ENCODE results near the gene PAQR9. TPM values are rescaled to one million over a fixed set of nuclear protein-coding genes. Genes with fewer than 3 reads are reported as not detected.

Gene PAQR9
- polyA plus RNA-seq, 1 of the 3 experiments (the other 2 are of a cell fraction) = 0.16 TPM

- TF ChIP-seq ZBTB33 (IDR thresholded peaks at IDR 0.05; ENCODE audit: borderline replicate concordance, low read depth) (no peak), MAX (IDR thresholded peaks at IDR 0.05; ENCODE audit: low read depth) (no peak)
These were observed 35.0 kb upstream of the PAQR9 start (continued) for GRCh38 chr3:142998439-142998838.

- ChIA-PET POLR2A (no interaction called here), CTCF (interaction anchor here (0.8 to 1.2 kb wide), 2 partner anchors 19 to 168 kb away, joined by 3 to 7 read pairs; no protein-coding TSS in a partner anchor)
- no peak overlapping the region for H3K4me3 ChIP-seq (ENCODE audit: low read depth in 2 of 2, low read length in 1 of 2)
- H4K20me1 ChIP-seq (ENCODE audit: insufficient read depth) = no peaks in the 10 kb centered on the region
- WGBS (ENCODE audit: low lambda C conversion rate) = 41% methylated on average over 2 of the region's 2 CpGs
- H3K79me2 ChIP-seq (ENCODE audit: insufficient read depth) = peaks cover 25% of the 10 kb centered on the region
- no peak overlapping the region for H3K27ac ChIP-seq (ENCODE audit: low read depth in 2 of 2, low read length in 1 of 2)
- no peak overlapping the region for H3K4me2 ChIP-seq
- no peaks in the 10 kb centered on the region for H3K9me2 ChIP-seq
- no peak overlapping the region for H3K9ac ChIP-seq
- DNase-seq = no peak
- H3K9me3 ChIP-seq = no peaks in the 10 kb centered on the region
- no peaks in the 10 kb centered on the region for H3K27me3 ChIP-seq (ENCODE audit: insufficient read depth)
- H3F3A ChIP-seq (replicated peaks; ENCODE audit: insufficient read depth) = peaks cover 15% of the 10 kb centered on the region
- peaks cover 9 to 11% of the 10 kb centered on the region in 2 experiments; a peak in 2 of 4 replicates for H3K4me1 ChIP-seq (ENCODE audit: control insufficient read depth in 1 of 2, insufficient read depth in 2 of 2, low read depth in 1 of 2, low read length in 1 of 2)
- no peak for TF ChIP-seq GABPA (IDR thresholded peaks at IDR 0.05; ENCODE audit: low read depth)
- TF ChIP-seq RFX5 (IDR thresholded peaks at IDR 0.05; ENCODE audit: low read length) = no peak
- no peak for TF ChIP-seq MXI1 (IDR thresholded peaks at IDR 0.05; ENCODE audit: low read depth, low read length)
- TF ChIP-seq RAD21 (IDR thresholded peaks at IDR 0.05; ENCODE audit: low read length) = no peak
- no peak for TF ChIP-seq NRF1 (IDR thresholded peaks at IDR 0.05; ENCODE audit: low read depth, low read length)
- TF ChIP-seq, protein P1, sequence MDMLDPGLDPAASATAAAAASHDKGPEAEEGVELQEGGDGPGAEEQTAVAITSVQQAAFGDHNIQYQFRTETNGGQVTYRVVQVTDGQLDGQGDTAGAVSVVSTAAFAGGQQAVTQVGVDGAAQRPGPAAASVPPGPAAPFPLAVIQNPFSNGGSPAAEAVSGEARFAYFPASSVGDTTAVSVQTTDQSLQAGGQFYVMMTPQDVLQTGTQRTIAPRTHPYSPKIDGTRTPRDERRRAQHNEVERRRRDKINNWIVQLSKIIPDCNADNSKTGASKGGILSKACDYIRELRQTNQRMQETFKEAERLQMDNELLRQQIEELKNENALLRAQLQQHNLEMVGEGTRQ (IDR thresholded peaks at IDR 0.05; ENCODE audit: borderline replicate concordance, low read depth, low read length) = no peak
- no peak for TF ChIP-seq JUND (IDR thresholded peaks at IDR 0.05)
- no peaks in the 10 kb centered on the region for H3K36me3 ChIP-seq (replicated peaks in 1 of 2; ENCODE audit: control insufficient read depth in 1 of 2, insufficient read depth in 2 of 2, low read length in 1 of 2)
- peak overlapping the region; percentile 70; the same call in 1 of the 2 replicates for H2AFZ ChIP-seq (ENCODE audit: low read depth)
These were observed 33.9 kb upstream of the PAQR9 start for GRCh38 chr3:142997330-142997729.

DNA sequence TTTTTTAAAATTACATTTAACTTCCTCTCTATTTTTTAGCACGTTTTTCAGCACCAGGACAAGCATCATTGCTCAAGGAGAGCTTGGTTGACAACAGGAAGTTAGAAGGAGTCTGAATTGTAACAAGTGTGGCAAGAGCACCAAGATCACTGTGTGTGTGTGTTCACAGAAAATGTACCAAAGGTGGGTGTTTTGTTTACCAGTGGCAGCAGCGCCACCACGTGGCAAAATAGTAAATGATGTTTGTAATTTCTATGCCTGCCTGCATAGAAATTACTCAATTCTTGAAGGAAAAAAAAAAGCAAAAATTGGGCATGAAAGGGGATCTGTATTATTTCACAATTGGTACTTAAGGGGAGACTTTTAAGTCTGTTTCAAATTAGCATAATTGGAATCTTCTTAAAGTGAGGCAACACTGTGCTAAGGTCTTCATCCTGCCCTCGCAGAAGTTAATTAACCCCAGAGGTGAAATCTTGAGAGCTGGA, 30.5 kb upstream of the PAQR9 start:
- CTCF ChIA-PET = interaction anchor here (0.6 to 3.3 kb wide), 30 partner anchors 10 to 413 kb away, joined by 3 to 37 read pairs (median 4); partner anchors contain the start of gene PLS1
- Histone ChIP-seq H3F3A (replicated peaks; ENCODE audit: insufficient read depth) (no peaks in the 10 kb centered on the region), H3K4me1 (ENCODE audit: control insufficient read depth in 1 of 2, insufficient read depth in 2 of 2, low read depth in 1 of 2, low read length in 1 of 2) (peaks cover 0 to 11% of the 10 kb centered on the region in 2 experiments; a peak in 1 of 4 replicates), H3K36me3 (replicated peaks in 1 of 2; ENCODE audit: control insufficient read depth in 1 of 2, insufficient read depth in 2 of 2, low read length in 1 of 2) (no peaks in the 10 kb centered on the region), H3K9ac (no peak overlapping the region), H3K27me3 (ENCODE audit: insufficient read depth) (no peaks in the 10 kb centered on the region), H4K20me1 (ENCODE audit: insufficient read depth) (no peaks in the 10 kb centered on the region), H3K4me2 (no peak overlapping the region), H3K27ac (ENCODE audit: low read depth in 2 of 2, low read length in 1 of 2) (no peak overlapping the region), H3K79me2 (ENCODE audit: insufficient read depth) (peaks cover under 1% of the 10 kb centered on the region; the same call in 1 of the 2 replicates), H3K4me3 (ENCODE audit: low read depth in 2 of 2, low read length in 1 of 2) (no peak overlapping the region), H3K9me3 (no peaks in the 10 kb centered on the region), H2AFZ (ENCODE audit: low read depth) (no peak overlapping the region), H3K9me2 (no peaks in the 10 kb centered on the region)
- TF ChIP-seq PBX3 (IDR thresholded peaks at IDR 0.05) (no peak), CTCF (IDR thresholded peaks at IDR 0.05) (peak; percentile 84), TEAD4 (IDR thresholded peaks at IDR 0.05; ENCODE audit: borderline replicate concordance, insufficient read depth) (no peak), ELF1 (IDR thresholded peaks at IDR 0.05) (no peak), FOSL2 (IDR thresholded peaks at IDR 0.05; ENCODE audit: borderline replicate concordance, low read depth) (no peak), MXI1 (IDR thresholded peaks at IDR 0.05; ENCODE audit: low read depth, low read length) (no peak), SMC3 (IDR thresholded peaks at IDR 0.05; ENCODE audit: low read depth, low read length) (peak; percentile 75), EP300 (IDR thresholded peaks at IDR 0.05; ENCODE audit: borderline replicate concordance in 1 of 2, low read depth in 1 of 2, low read length in 1 of 2) (no peak), YY1 (IDR thresholded peaks at IDR 0.05; ENCODE audit: low read depth) (no peak), GABPA (IDR thresholded peaks at IDR 0.05; ENCODE audit: low read depth) (no peak), NFIC (IDR thresholded peaks at IDR 0.05; ENCODE audit: borderline replicate concordance) (no peak), RAD21 (IDR thresholded peaks at IDR 0.05; ENCODE audit: low read length) (peak; percentile 88), GATA2 (CRISPR knock-in tag; IDR thresholded peaks at IDR 0.05) (no peak), JUND (IDR thresholded peaks at IDR 0.05) (no peak), RXRA (IDR thresholded peaks at IDR 0.05; ENCODE audit: borderline replicate concordance, low read depth) (no peak), FOXJ3 (CRISPR knock-in tag; IDR thresholded peaks at IDR 0.05) (no peak), RFX5 (IDR thresholded peaks at IDR 0.05; ENCODE audit: low read length) (no peak)
- POLR2A ChIA-PET = no interaction called here
- WGBS (ENCODE audit: low lambda C conversion rate) = 13% methylated on average over 4 of the region's 4 CpGs
- DNase-seq = peak; percentile 69

All from SK-N-SH (cell line).